Activated CD8-positive, alpha-beta T cell treated with anti-CD3 and anti-CD28 coated beads for 36 hours (primary cell): ENCODE data around the gene IL1RL2. TPM values are rescaled to one million over a fixed set of nuclear protein-coding genes. Genes with fewer than 3 reads are reported as not detected.

ENCODE experiments used
- ATAC-seq: fragments of 200-7000 bp; cut with Tn5 transposase; one replicate; pipeline ENCODE4 v1.10.0; 2021; ENCODE audit warnings: mild to moderate bottlenecking, moderate library complexity
- CTCF ChIA-PET: fragments of 350-600 bp; sonication (Branson Sonifier 250); formaldehyde crosslinking; loops from one replicate; lab custom pipeline; 2021; ENCODE audit warnings: antibody characterized with exemption; lab: Charles Lee
- POLR2A ChIA-PET: fragments of 350-600 bp; sonication (Branson Sonifier 250); formaldehyde crosslinking; loops from one replicate; lab custom pipeline; 2021; ENCODE audit warnings: antibody characterized with exemption; lab: Charles Lee
- DNase-seq: peaks from one replicate; pipeline ENCODE4 v3.0.0-alpha.2; 2020
- H3K27ac Mint-ChIP-seq: one replicate; pipeline ENCODE4 v1.8.0; 2021; ENCODE audit warnings: mild to moderate bottlenecking, mixed read lengths
- H3K27me3 Mint-ChIP-seq: one replicate; pipeline ENCODE4 v1.8.0; 2021; ENCODE audit warnings: mixed read lengths
- H3K36me3 Mint-ChIP-seq: one replicate; pipeline ENCODE4 v1.8.0; 2021; ENCODE audit warnings: low read depth, mixed read lengths
- H3K4me1 Mint-ChIP-seq: one replicate; pipeline ENCODE4 v1.8.0; 2021; ENCODE audit warnings: low read depth, mixed read lengths
- H3K4me3 Mint-ChIP-seq: one replicate; pipeline ENCODE4 v1.8.0; 2021; ENCODE audit warnings: mild to moderate bottlenecking, moderate library complexity, mixed read lengths
- H3K9me3 Mint-ChIP-seq: one replicate; pipeline ENCODE4 v1.8.0; 2021; ENCODE audit warnings: mixed read lengths
- CTCF ChIP-seq: fragments of 200-600 bp; IDR thresholded peaks from one replicate; pipeline ENCODE4 v1.8.0; 2022; ENCODE audit warnings: antibody characterized with exemption, mild to moderate bottlenecking
- intact Hi-C: fragments of 100-400 bp; cut with micrococcal nuclease; formaldehyde crosslinking; loops from one replicate; pipeline ENCODE4 v1.10.0; 2022
- total RNA-seq, 2 experiments: library from RNA; stranded (reverse); gene quantifications; one replicate each; pipeline ENCODE4 v1.2.3, GENCODE V29; 2021

IL1RL2 gene
- total RNA-seq, 2 experiments from 2014 or later = not detected

- Mint-ChIP-seq H3K36me3 (peaks cover 4% of the 10 kb centered on the region), H3K9me3 (peaks cover 3% of the 10 kb centered on the region), H3K4me1 (peaks cover 14% of the 10 kb centered on the region), H3K27ac (no peak overlapping the region), H3K4me3 (no peak overlapping the region), H3K27me3 (peaks cover 24% of the 10 kb centered on the region)
- ATAC-seq (no peak), DNase-seq (no peak)
- CTCF ChIA-PET = interaction anchor here (1.4 to 6.1 kb wide), 2 partner anchors 57 to 164 kb away, joined by 4 to 42 read pairs; no protein-coding TSS in a partner anchor
- no peak for TF ChIP-seq CTCF
- POLR2A ChIA-PET = no interaction called here
- intact Hi-C loops = no loop called here
These were observed 2.8 kb upstream of the IL1RL2 start for GRCh38 chr2:102184018-102184417.

- CTCF ChIA-PET = interaction anchor here (0.9 to 6.1 kb wide), 3 partner anchors 36 to 56 kb away, joined by 3 to 42 read pairs (median 3); no protein-coding TSS in a partner anchor
- Mint-ChIP-seq H3K4me1 (peaks cover 14% of the 10 kb centered on the region), H3K27ac (no peak overlapping the region), H3K4me3 (no peak overlapping the region), H3K9me3 (peaks cover 3% of the 10 kb centered on the region), H3K27me3 (peaks cover 25% of the 10 kb centered on the region), H3K36me3 (peaks cover 4% of the 10 kb centered on the region)
- ATAC-seq (no peak), DNase-seq (no peak)
- POLR2A ChIA-PET = no interaction called here
- TF ChIP-seq CTCF = no peak
- intact Hi-C loops = no loop called here
These were observed 2.3 kb upstream of the IL1RL2 start for GRCh38 chr2:102184568-102184967.

- DNase-seq (peak; percentile 38), ATAC-seq (peak; percentile 53)
- ChIA-PET CTCF (interaction anchor here (0.8 to 6.1 kb wide), 4 partner anchors 23 to 55 kb away, joined by 3 to 42 read pairs (median 3); no protein-coding TSS in a partner anchor), POLR2A (no interaction called here)
- TF ChIP-seq CTCF = peak; percentile 64
- Mint-ChIP-seq H3K4me1 (peaks cover 14% of the 10 kb centered on the region), H3K4me3 (no peak overlapping the region), H3K27me3 (peaks cover 25% of the 10 kb centered on the region), H3K9me3 (peaks cover 3% of the 10 kb centered on the region), H3K27ac (no peak overlapping the region), H3K36me3 (peaks cover 4% of the 10 kb centered on the region)
- intact Hi-C loops = no loop called here
These were observed 1.5 kb upstream of the IL1RL2 start for GRCh38 chr2:102185347-102185746.

GRCh38 chr2:102187496-102188150 lies 800 bp downstream of the IL1RL2 start:
- intact Hi-C loops = no loop called here
- no peak for TF ChIP-seq CTCF
- ChIA-PET POLR2A (interaction anchor here (1.0 to 1.4 kb wide), 2 partner anchors 34 to 39 kb away, joined by 3 read pairs; no protein-coding TSS in a partner anchor), CTCF (interaction anchor here (1.0 to 6.1 kb wide), 6 partner anchors 10 to 256 kb away, joined by 3 to 42 read pairs (median 4); no protein-coding TSS in a partner anchor)
- ATAC-seq = peak; percentile 71
- Mint-ChIP-seq H3K4me1 (peaks cover 14% of the 10 kb centered on the region), H3K9me3 (peaks cover 3% of the 10 kb centered on the region), H3K36me3 (peaks cover 4% of the 10 kb centered on the region), H3K27me3 (peaks cover 13% of the 10 kb centered on the region), H3K27ac (peak overlapping the region; percentile 71), H3K4me3 (peak overlapping the region; percentile 68)
- DNase-seq = peak; percentile 54
